WTC11 (cell line): ENCODE data around the gene NUP62. TPM values are rescaled to one million over a fixed set of nuclear protein-coding genes. Genes with fewer than 3 reads are reported as not detected.

Experiments used
- ATAC-seq: fragments of 200-7000 bp; cut with Tn5 transposase; 2 replicates; pipeline ENCODE4 v1.10.0; 2021; ENCODE audit warnings: mild to moderate bottlenecking, moderate library complexity
- CTCF ChIA-PET: fragments of 300-600 bp; sonication (Branson Sonifier 250); formaldehyde crosslinking; loops from one replicate; lab custom pipeline; 2021; ENCODE audit warnings: antibody characterized with exemption; lab: Charles Lee
- POLR2A ChIA-PET: fragments of 350-600 bp; sonication (Branson Sonifier 250); formaldehyde crosslinking; loops from one replicate; lab custom pipeline; 2021; ENCODE audit warnings: antibody characterized with exemption; lab: Charles Lee
- DNase-seq: peaks from one replicate; pipeline ENCODE4 v3.0.0; 2021; ENCODE audit warnings: low spot score
- H3K27ac Mint-ChIP-seq: 2 replicates; pipeline ENCODE4 v1.8.0; 2021; ENCODE audit warnings: mixed read lengths
- H3K27me3 Mint-ChIP-seq: 2 replicates; pipeline ENCODE4 v1.8.0; 2021; ENCODE audit warnings: low read depth, mild to moderate bottlenecking, moderate library complexity, mixed read lengths
- H3K36me3 Mint-ChIP-seq: 2 replicates; pipeline ENCODE4 v1.8.0; 2021; ENCODE audit warnings: mixed read lengths
- H3K4me1 Mint-ChIP-seq: 2 replicates; pipeline ENCODE4 v1.8.0; 2022; ENCODE audit warnings: mixed read lengths
- H3K4me3 Mint-ChIP-seq: 2 replicates; pipeline ENCODE4 v1.8.0; 2021; ENCODE audit warnings: mild to moderate bottlenecking, moderate library complexity, mixed read lengths
- H3K9me3 Mint-ChIP-seq: 2 replicates; pipeline ENCODE4 v1.8.0; 2021; ENCODE audit warnings: mixed read lengths
- ATF6 ChIP-seq: sonication (generic); formaldehyde crosslinking; IDR thresholded peaks from 2 replicates; pipeline ENCODE4 v1.8.1; 2023; ENCODE audit warnings: mild to moderate bottlenecking, missing genetic modification reagents
- CREB1 ChIP-seq: sonication (generic); formaldehyde crosslinking; IDR thresholded peaks from 2 replicates; pipeline ENCODE4 v1.8.0; 2023; ENCODE audit warnings: mild to moderate bottlenecking, missing genetic modification reagents
- HMGXB4 ChIP-seq: sonication (generic); formaldehyde crosslinking; IDR thresholded peaks from 2 replicates; pipeline ENCODE4 v1.8.1; 2023; ENCODE audit warnings: mild to moderate bottlenecking, moderate library complexity, missing genetic modification reagents
- IRF2 ChIP-seq: sonication (generic); formaldehyde crosslinking; IDR thresholded peaks from 2 replicates; pipeline ENCODE4 v1.8.0; 2022; ENCODE audit warnings: low read depth, missing genetic modification reagents, borderline replicate concordance
- MLX ChIP-seq: sonication (generic); formaldehyde crosslinking; IDR thresholded peaks from 2 replicates; pipeline ENCODE4 v1.8.1; 2023; ENCODE audit warnings: mild to moderate bottlenecking, missing genetic modification reagents, moderate library complexity
- NR2C2 ChIP-seq: sonication (generic); formaldehyde crosslinking; IDR thresholded peaks from 2 replicates; pipeline ENCODE4 v1.8.0; 2022; ENCODE audit warnings: mild to moderate bottlenecking, missing genetic modification reagents
- OVOL2 ChIP-seq: fragments of 250-450 bp; sonication (Bioruptor Pico); IDR thresholded peaks from 2 replicates; pipeline ENCODE4 v1.9.0; 2021; ENCODE audit warnings: mild to moderate bottlenecking, borderline replicate concordance
- STAT6 ChIP-seq: sonication (generic); formaldehyde crosslinking; conservative IDR thresholded peaks from 2 replicates; pipeline ENCODE4 v1.8.1; 2023; ENCODE audit warnings: mild to moderate bottlenecking, low read depth, missing genetic modification reagents, moderate library complexity
- TEAD4 ChIP-seq: sonication (generic); formaldehyde crosslinking; IDR thresholded peaks from 2 replicates; pipeline ENCODE4 v1.8.0; 2022; ENCODE audit warnings: mild to moderate bottlenecking, missing genetic modification reagents
- ZNF219 ChIP-seq: sonication (generic); formaldehyde crosslinking; IDR thresholded peaks from 2 replicates; pipeline ENCODE4 v1.8.0; 2023; ENCODE audit warnings: missing genetic modification reagents, mild to moderate bottlenecking, borderline replicate concordance
- total RNA-seq: library from RNA; stranded (reverse); gene quantifications from 3 replicates; pipeline ENCODE4 v1.2.3, GENCODE V29; 2021
- TF ChIP-seq, protein P1 (sequence below): sonication (generic); formaldehyde crosslinking; IDR thresholded peaks from 2 replicates; pipeline ENCODE4 v1.8.1; 2022; ENCODE audit warnings: mild to moderate bottlenecking, missing genetic modification reagents, moderate library complexity, borderline replicate concordance
- TF ChIP-seq, protein P2 (sequence below): fragments of 200-600 bp; IDR thresholded peaks from 2 replicates; pipeline ENCODE4 v1.8.0; 2022; ENCODE audit warnings: antibody characterized with exemption

NUP62 gene
- total RNA-seq, 1 experiment from 2014 or later: 87.1 TPM

- TF ChIP-seq ATF6: no peak
- TF ChIP-seq NR2C2: no peak
These were observed 26.8 kb upstream of the NUP62 start (continued) for GRCh38 chr19:49956115-49956495.

GRCh38 chr19:49954933-49955332 is 25.6 kb upstream of the NUP62 start:
- Mint-ChIP-seq H3K27me3 (no peaks in the 10 kb centered on the region), H3K9me3 (peaks cover 9% of the 10 kb centered on the region; the same call in 1 of the 2 replicates), H3K36me3 (no peaks in the 10 kb centered on the region)
- no peak for TF ChIP-seq IRF2
- TF ChIP-seq STAT6 (CRISPR knock-in tag): no peak
- TF ChIP-seq HMGXB4 (CRISPR knock-in tag): no peak
- TF ChIP-seq TEAD4: no peak
- TF ChIP-seq, protein P1, sequence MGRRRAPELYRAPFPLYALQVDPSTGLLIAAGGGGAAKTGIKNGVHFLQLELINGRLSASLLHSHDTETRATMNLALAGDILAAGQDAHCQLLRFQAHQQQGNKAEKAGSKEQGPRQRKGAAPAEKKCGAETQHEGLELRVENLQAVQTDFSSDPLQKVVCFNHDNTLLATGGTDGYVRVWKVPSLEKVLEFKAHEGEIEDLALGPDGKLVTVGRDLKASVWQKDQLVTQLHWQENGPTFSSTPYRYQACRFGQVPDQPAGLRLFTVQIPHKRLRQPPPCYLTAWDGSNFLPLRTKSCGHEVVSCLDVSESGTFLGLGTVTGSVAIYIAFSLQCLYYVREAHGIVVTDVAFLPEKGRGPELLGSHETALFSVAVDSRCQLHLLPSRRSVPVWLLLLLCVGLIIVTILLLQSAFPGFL (CRISPR knock-in tag): no peak
- no peak for TF ChIP-seq CREB1 (CRISPR knock-in tag)
- TF ChIP-seq ZNF219 (CRISPR knock-in tag): no peak
- no peak for TF ChIP-seq OVOL2 (CRISPR knock-in tag)
- TF ChIP-seq MLX (CRISPR knock-in tag): no peak
- TF ChIP-seq, protein P2, sequence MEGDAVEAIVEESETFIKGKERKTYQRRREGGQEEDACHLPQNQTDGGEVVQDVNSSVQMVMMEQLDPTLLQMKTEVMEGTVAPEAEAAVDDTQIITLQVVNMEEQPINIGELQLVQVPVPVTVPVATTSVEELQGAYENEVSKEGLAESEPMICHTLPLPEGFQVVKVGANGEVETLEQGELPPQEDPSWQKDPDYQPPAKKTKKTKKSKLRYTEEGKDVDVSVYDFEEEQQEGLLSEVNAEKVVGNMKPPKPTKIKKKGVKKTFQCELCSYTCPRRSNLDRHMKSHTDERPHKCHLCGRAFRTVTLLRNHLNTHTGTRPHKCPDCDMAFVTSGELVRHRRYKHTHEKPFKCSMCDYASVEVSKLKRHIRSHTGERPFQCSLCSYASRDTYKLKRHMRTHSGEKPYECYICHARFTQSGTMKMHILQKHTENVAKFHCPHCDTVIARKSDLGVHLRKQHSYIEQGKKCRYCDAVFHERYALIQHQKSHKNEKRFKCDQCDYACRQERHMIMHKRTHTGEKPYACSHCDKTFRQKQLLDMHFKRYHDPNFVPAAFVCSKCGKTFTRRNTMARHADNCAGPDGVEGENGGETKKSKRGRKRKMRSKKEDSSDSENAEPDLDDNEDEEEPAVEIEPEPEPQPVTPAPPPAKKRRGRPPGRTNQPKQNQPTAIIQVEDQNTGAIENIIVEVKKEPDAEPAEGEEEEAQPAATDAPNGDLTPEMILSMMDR: no peak
- TF ChIP-seq, all 79 proteins: peak for 0
- ChIA-PET POLR2A (interaction anchor here (0.8 kb wide), 1 partner anchor 47 kb away, joined by 4 read pairs; no protein-coding TSS in a partner anchor), CTCF (interaction anchor here (0.9 to 4.0 kb wide), 8 partner anchors 13 to 65 kb away, joined by 3 to 22 read pairs (median 5); no protein-coding TSS in a partner anchor)
- DNase-seq (no peak), ATAC-seq (no peak)
- Mint-ChIP-seq H3K27ac (no peak overlapping the region), H3K4me3 (no peak overlapping the region), H3K4me1 (peaks cover 50% of the 10 kb centered on the region)
